Fibroblast of lung (primary cell): ENCODE measurements around the gene CACNA1S. TPM values are rescaled to one million over a fixed set of nuclear protein-coding genes. Genes with fewer than 3 reads are reported as not detected.

Source experiments
- DNase-seq, 2 donors: peaks; one replicate each; pipeline versions ENCODE4 v3.0.0 to v3.0.0-alpha.2; 2010; ENCODE audit warnings: low read depth in 2 of 2
- H2AFZ ChIP-seq: 2 replicates; pipeline ENCODE4 v1.5.1; 2012; ENCODE audit warnings: low read length, control low read depth, inconsistent platforms
- H3K27ac ChIP-seq: 2 replicates; pipeline ENCODE4 v1.5.1; 2011; ENCODE audit warnings: low read length, control low read depth; ENCODE audit not compliant: insufficient read depth
- H3K27me3 ChIP-seq: 2 replicates; pipeline ENCODE4 v1.5.1; 2011; ENCODE audit warnings: mild to moderate bottlenecking, low read length; ENCODE audit not compliant: control insufficient read depth, insufficient read depth
- H3K36me3 ChIP-seq: 2 replicates; pipeline ENCODE4 v1.5.1; 2011; ENCODE audit warnings: low read length; ENCODE audit not compliant: control insufficient read depth, insufficient read depth
- H3K4me1 ChIP-seq: 2 replicates; pipeline ENCODE4 v1.5.1; 2011; ENCODE audit warnings: low read length; ENCODE audit not compliant: control insufficient read depth, insufficient read depth; ENCODE audit errors: extremely low read depth
- H3K4me2 ChIP-seq: 2 replicates; pipeline ENCODE4 v1.5.1; 2011; ENCODE audit warnings: low read length, control low read depth; ENCODE audit not compliant: insufficient read depth; ENCODE audit errors: extremely low read depth
- H3K4me3 ChIP-seq, 4 experiments: fragments of 200-600 bp in 1 of 4; sonication (generic) in 1 of 4; replicated peaks in 1 of 4; 2 replicates each; pipeline ENCODE4 v1.5.1; 2011 to 2016; ENCODE audit warnings: low read length in 4 of 4, low read depth in 3 of 4, mild to moderate bottlenecking in 3 of 4, control low read depth in 2 of 4, inconsistent platforms in 1 of 4, mixed read lengths in 1 of 4; ENCODE audit not compliant: insufficient read depth in 1 of 4; ENCODE audit errors: control extremely low read depth in 1 of 4
- H3K79me2 ChIP-seq: 2 replicates; pipeline ENCODE4 v1.5.1; 2012; ENCODE audit warnings: mild to moderate bottlenecking, low read length, inconsistent platforms; ENCODE audit not compliant: control insufficient read depth, insufficient read depth
- H3K9ac ChIP-seq: 2 replicates; pipeline ENCODE4 v1.5.1; 2011; ENCODE audit warnings: mild to moderate bottlenecking, low read length, control low read depth; ENCODE audit not compliant: insufficient read depth
- H3K9me3 ChIP-seq: 2 replicates; pipeline ENCODE4 v1.5.1; 2012; ENCODE audit warnings: low read depth, low read length; ENCODE audit not compliant: control insufficient read depth, insufficient read depth
- H4K20me1 ChIP-seq: 2 replicates; pipeline ENCODE4 v1.5.1; 2011; ENCODE audit warnings: low read length; ENCODE audit not compliant: control insufficient read depth, insufficient read depth; ENCODE audit errors: extremely low read depth
- EZH2 ChIP-seq: IDR thresholded peaks from 2 replicates; pipeline ENCODE4 v1.5.1; 2012; ENCODE audit warnings: low read length, control low read depth, mild to moderate bottlenecking; ENCODE audit errors: missing control alignments
- polyA plus RNA-seq, 2 donors: library from polyadenylated mRNA; depleted of rRNA in 1 of 2; stranded (reverse) in 1 of 2; unstranded in 1 of 2; fragments of >200 nt; gene quantifications; 2 replicates each; pipeline ENCODE4 v1.2.1, GENCODE V29; 2011 to 2012; ENCODE audit warnings: missing spikeins in 1 of 2
- total RNA-seq: library from RNA; depleted of rRNA; stranded (reverse); fragments of >200 nt; gene quantifications from 2 replicates; pipeline ENCODE4 v1.2.1, GENCODE V29; 2014
- TF ChIP-seq, protein P1 (sequence below), 2 donors: IDR thresholded peaks in 1 of 2; conservative IDR thresholded peaks in 1 of 2; 1 replicate in 1 of 2; 2 replicates in 1 of 2; pipeline ENCODE4 v1.5.1; 2011 to 2012; ENCODE audit warnings: low read length in 2 of 2, control low read depth in 1 of 2, inconsistent platforms in 1 of 2, low read depth in 1 of 2, mild to moderate bottlenecking in 1 of 2

Gene CACNA1S
- total and polyA plus RNA-seq, 2 donors (not counting 1 experiment from before 2014, with no cell fraction given), result not detected

DNA sequence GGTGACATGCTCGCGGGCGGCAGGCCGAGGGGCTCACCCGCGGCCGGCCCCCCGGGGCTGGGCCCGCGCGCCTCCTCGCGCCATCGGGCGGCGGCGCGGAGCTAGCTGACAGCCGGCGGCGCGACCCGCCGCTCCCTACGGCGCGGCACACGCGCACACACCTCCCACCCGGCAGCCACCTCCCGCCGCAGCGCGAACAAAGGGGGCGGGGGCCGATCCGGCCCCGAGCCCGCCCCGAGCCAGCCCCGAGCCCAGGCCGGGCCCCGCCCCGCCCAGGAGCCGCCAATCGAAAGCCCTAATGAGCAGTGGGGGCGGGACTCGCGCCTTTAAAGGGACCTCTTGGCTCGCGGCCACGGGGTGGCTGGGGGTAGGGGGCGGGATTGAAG, 88.7 kb downstream of the CACNA1S start, which contains the start of gene KIF21B:
TSS of gene KIF21B (minus strand) at position 198 of the 386 bp plus-strand sequence. CDS start 331 bp downstream, outside the sequence.
- DNase-seq, result peak; percentile 18 to 50
- Histone ChIP-seq H3K4me3 (peak within 1 kb of the TSS in 2 of 4 experiments; percentile 1 to 22), H3K9ac (no peak within 1 kb of the TSS), H3K9me3 (no peaks in the 10 kb centered on the region), H3K4me2 (peak within 1 kb of the TSS; percentile 35), H4K20me1 (no peaks in the 10 kb centered on the region), H3K27me3 (peaks cover 7% of the 10 kb centered on the region), H3K79me2 (no peaks in the 10 kb centered on the region), H2AFZ (no peak within 1 kb of the TSS), H3K4me1 (no peaks in the 10 kb centered on the region), H3K27ac (no peak within 1 kb of the TSS), H3K36me3 (no peaks in the 10 kb centered on the region)
- TF ChIP-seq, protein P1, sequence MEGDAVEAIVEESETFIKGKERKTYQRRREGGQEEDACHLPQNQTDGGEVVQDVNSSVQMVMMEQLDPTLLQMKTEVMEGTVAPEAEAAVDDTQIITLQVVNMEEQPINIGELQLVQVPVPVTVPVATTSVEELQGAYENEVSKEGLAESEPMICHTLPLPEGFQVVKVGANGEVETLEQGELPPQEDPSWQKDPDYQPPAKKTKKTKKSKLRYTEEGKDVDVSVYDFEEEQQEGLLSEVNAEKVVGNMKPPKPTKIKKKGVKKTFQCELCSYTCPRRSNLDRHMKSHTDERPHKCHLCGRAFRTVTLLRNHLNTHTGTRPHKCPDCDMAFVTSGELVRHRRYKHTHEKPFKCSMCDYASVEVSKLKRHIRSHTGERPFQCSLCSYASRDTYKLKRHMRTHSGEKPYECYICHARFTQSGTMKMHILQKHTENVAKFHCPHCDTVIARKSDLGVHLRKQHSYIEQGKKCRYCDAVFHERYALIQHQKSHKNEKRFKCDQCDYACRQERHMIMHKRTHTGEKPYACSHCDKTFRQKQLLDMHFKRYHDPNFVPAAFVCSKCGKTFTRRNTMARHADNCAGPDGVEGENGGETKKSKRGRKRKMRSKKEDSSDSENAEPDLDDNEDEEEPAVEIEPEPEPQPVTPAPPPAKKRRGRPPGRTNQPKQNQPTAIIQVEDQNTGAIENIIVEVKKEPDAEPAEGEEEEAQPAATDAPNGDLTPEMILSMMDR (conservative IDR thresholded peaks at IDR 0.05 in 1 of 2, IDR thresholded peaks at IDR 0.05 in 1 of 2; ENCODE audit: low read depth in 1 of 2, low read length in 2 of 2), result no peak
- TF ChIP-seq EZH2, result no peak

DNA sequence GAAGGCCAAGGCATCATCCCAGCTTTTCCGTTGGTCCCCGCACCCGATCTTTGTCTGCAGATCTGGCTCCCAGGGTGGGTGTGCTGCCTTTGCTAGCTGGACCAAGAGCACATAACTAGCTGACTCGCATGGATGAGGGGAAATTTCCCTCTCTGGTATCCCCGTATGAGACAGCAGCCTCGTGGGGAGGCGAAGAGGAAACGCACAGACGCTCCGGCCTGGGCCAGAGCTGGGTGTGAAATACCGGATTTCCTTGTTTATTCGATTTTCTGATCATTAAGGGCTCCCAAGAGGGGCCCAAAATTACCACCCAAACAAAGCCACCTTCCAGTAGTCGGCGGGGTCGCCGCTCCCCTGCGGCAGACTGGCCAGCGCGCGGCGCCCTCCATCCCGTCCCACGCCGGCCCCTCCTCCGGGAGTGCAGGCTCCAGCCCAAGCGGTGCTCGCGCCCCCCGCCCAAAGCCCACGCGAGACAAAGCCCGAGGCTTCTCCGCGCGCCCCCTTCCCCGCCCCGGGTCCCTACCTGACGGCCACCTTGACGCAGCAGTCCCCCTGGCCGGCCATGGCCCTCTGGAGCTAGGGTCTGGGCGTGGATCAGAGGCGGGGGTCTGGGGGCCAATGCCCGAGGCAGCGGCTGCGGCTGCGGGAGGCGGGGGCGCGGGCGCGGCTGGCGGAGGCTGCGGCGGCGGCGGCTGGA, 89.3 kb downstream of the CACNA1S start:
- no peaks in the 10 kb centered on the region for H3K4me1 ChIP-seq
- no peaks in the 10 kb centered on the region for H3K9me3 ChIP-seq
- no peaks in the 10 kb centered on the region for H3K79me2 ChIP-seq
- H2AFZ ChIP-seq, result no peak overlapping the region
- no peaks in the 10 kb centered on the region for H3K36me3 ChIP-seq
- peak overlapping the region; percentile 35 for H3K4me2 ChIP-seq
- H3K27me3 ChIP-seq, result peaks cover 10% of the 10 kb centered on the region
- no peak for DNase-seq
- H4K20me1 ChIP-seq, result no peaks in the 10 kb centered on the region
- H3K4me3 ChIP-seq, result peak overlapping the region in 2 of 4 experiments; percentile 1 to 22
- H3K9ac ChIP-seq, result no peak overlapping the region
- no peak overlapping the region for H3K27ac ChIP-seq
- TF ChIP-seq EZH2, result peak; percentile 90
- TF ChIP-seq, protein P1 (conservative IDR thresholded peaks at IDR 0.05 in 1 of 2, IDR thresholded peaks at IDR 0.05 in 1 of 2; ENCODE audit: low read depth in 1 of 2, low read length in 2 of 2), result peak in 1 of 2 donors; percentile 1

DNA sequence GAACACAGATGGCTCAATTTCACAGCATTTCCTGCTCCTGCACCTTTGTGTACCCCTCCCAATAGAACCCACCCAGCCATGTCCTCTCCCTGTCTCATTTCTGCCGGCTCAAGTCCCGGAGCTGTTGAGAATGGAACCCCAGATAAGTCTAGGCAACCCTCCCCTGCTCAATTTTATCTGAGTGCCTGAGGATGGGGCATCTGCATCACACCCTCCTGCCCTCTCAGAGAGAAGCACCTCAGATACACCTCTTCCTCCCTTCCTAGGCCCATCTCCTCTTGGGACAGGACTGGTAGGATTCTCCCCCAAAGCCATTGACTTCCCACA, 89.8 kb downstream of the CACNA1S start:
- Histone ChIP-seq H3K9me3 (no peaks in the 10 kb centered on the region), H2AFZ (no peak overlapping the region), H3K4me2 (no peak overlapping the region), H3K79me2 (no peaks in the 10 kb centered on the region), H3K4me1 (no peaks in the 10 kb centered on the region), H3K27ac (no peak overlapping the region), H3K36me3 (no peaks in the 10 kb centered on the region), H3K27me3 (peaks cover 10% of the 10 kb centered on the region), H3K4me3 (no peak overlapping the region), H3K9ac (no peak overlapping the region), H4K20me1 (no peaks in the 10 kb centered on the region)
- no peak for DNase-seq
- no peak for TF ChIP-seq EZH2
- TF ChIP-seq, protein P1 (conservative IDR thresholded peaks at IDR 0.05 in 1 of 2, IDR thresholded peaks at IDR 0.05 in 1 of 2; ENCODE audit: low read depth in 1 of 2, low read length in 2 of 2), result no peak
